NCI-H526 treated with DMSO at 0.1 percent for 48 hours (cell line): Measurements from ENCODE around the gene CYP46A1.
"Not testable (repeated sequence)": the region's sequence is repeated elsewhere in the genome, so short reads cannot be mapped to it uniquely, and the experiment has no call there.

Source experiments
- DNase-seq: peaks from one replicate; lab custom pipeline; 2025; lab: John Stamatoyannopoulos, UW

Gene CYP46A1

DNA sequence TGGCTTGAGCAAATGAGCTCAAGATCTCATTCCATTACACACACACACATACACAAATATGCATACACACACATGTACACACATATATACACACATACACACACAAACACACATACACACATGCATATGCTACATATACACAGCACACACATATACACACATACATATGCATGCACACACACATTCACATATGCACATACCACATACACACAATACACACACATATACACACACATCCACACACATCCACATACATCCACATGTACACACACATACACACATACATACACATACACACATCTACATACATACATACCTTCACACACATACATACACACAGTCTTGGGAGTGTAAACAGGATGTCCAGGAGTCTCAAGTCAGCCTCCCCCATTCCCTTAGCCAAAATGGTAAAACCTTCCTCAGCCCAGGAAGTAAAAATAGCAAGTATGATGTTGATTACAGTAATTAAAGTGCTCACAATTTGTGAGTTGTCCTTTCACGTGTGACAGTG, 26.4 kb upstream of the CYP46A1 start:
- no peak for DNase-seq

DNA sequence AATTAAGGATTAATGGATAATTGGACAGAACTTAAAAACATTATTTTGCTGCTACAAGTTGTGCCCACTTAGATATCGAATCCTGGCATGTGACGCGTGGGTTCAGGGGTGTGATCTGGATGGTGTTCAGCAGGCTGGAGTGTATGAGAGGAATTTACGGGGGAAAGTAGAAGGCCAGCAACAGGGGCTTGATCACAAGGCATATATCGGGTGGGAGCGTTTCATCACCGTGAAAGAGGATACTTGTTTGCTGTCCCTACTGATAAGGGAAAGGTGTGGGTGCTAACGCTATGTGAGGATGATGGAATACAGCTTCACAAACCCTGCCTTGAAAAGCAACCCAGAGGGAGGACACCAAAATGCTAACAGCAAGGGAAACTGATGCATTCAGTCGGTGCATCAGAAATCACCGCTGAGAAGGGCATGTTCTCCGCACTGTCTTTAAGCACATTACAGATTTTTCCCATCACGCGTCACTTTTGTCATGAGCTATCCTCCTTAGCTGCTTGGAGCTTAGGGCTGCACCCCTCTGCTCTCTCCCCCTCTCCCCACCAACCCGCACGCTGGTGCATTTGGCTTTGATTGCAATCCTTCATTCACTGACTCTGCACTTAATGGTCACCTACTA, 25.8 kb upstream of the CYP46A1 start:
- no peak for DNase-seq

DNA sequence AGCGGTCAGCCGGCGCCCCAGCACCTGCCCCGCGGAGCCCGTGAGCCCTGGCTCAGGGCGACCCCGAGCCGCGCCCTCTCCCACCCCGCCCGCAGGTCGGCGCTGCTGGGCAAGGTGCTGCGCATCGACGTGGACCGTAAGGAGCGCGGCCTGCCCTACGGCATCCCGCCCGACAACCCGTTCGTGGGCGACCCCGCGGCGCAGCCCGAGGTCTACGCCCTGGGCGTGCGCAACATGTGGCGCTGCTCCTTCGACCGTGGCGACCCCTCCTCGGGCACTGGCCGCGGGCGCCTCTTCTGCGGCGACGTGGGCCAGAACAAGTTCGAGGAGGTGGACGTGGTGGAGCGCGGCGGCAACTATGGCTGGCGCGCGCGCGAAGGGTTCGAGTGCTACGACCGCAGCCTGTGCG, 24.8 kb upstream of the CYP46A1 start:
- DNase-seq: no peak

DNA sequence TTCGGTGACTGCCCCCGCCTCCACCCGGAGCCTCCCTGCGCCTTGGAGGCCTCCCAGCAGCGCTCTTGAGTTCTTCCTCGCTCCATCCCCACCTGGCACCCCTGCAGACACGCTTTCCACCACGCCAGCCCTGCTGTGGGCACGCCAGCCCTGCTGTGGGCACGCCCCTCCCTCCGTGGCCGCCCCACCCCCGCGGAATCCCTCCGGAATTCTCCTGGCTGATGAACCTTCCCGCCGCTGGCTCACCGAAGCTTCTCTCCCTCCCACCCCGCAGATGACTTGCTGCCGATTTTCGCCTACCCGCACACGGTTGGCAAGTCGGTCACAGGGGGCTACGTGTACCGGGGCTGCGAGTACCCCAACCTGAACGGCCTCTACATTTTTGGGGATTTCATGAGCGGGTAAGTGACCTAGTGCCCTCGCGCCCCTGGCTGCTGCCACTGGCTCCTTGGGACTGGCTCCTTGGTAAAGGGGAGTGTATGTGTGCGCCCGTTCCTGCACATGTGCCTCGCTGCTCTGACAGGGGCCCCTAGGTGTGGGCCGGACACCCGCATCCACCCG, 24.0 kb upstream of the CYP46A1 start:
- DNase-seq: no peak

DNA sequence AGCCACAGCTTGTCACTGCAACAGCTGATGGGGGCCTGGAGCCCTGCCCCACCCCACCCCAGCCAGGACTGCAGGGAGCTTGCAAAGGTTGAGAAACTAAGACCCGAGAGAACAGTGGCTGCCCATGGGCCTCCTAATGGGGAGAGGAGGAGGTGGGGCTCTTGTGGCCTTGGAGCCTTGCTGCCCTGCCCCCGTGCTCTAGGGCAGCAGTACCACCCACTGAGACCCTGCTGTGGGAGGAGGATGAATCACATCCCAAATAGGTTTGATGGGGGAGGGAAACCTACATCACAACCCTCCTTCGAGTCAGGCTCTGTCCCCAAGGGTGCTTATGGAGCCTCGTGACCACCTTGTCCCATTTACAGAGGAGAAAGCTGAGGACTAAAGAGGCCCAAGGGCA, 23.3 kb upstream of the CYP46A1 start:
- DNase-seq: no peak

DNA sequence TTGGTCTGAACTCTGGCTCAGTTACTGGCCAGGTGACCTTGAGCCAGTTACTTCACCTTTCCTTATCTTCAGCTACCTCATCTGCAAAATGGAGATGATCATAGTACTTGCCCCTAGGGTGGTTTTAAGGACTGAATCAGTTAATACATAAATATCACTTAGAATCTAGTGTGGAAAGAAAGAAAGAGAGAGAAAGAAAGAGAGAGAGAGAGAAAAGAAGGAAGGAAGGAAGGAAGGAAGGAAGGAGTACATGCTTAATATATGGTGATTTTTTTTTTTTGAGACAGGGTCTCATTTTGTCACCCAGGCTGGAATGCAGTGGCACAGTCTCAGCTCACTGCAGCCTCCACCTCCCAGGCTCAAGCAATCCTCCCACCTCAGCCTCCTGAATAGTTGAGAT, 22.9 kb upstream of the CYP46A1 start:
- not testable (repeated sequence) for DNase-seq

DNA sequence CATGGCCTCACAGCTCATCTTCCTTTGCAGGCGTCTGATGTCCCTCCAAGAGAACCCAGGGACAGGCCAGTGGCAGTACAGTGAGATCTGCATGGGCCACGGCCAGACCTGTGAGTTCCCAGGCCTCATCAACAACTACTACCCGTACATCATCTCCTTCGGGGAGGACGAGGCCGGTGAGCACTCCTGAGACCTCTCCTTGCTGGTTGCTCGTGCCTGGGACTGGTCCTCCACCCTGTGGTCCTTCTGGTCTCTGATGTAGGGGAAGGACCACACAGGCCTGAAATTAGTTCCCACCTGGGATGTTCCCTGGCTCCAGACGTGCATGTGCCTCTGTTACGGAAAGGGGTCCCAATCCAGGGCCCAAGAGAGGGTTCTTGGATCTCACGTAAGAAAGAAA, 21.3 kb upstream of the CYP46A1 start:
- no peak for DNase-seq

DNA sequence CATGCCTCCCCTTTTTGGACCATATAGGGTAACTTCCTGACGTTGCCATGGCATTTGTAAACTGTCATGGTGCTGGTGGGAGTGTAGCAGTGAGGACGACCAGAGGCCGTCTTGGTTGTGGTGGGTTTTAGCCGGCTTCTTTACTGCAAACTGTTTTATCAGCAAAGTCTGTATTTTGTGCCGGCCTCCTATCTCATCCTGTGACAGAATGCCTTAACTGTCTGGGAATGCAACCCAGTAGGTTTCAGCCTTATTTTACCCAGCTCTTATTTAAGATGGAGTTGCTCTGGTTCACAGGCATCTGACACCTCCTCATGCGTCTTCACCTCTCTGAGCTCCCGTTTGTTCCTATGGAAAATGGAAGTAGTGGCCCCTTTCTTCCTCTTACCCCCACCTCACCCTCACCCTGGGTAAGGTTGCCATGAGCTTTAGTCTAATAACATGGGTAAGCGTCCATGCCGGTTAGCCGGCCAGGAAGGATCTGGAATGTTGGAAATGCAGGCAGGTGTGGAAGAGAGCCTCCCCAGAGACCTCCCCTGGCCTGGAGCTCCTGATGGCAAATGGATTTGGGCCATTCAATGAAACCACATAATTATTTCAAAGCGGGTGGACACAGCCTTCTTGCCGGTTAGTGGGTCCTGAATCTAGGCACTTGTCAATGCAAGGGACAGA, 20.6 kb upstream of the CYP46A1 start:
- no peak for DNase-seq

DNA sequence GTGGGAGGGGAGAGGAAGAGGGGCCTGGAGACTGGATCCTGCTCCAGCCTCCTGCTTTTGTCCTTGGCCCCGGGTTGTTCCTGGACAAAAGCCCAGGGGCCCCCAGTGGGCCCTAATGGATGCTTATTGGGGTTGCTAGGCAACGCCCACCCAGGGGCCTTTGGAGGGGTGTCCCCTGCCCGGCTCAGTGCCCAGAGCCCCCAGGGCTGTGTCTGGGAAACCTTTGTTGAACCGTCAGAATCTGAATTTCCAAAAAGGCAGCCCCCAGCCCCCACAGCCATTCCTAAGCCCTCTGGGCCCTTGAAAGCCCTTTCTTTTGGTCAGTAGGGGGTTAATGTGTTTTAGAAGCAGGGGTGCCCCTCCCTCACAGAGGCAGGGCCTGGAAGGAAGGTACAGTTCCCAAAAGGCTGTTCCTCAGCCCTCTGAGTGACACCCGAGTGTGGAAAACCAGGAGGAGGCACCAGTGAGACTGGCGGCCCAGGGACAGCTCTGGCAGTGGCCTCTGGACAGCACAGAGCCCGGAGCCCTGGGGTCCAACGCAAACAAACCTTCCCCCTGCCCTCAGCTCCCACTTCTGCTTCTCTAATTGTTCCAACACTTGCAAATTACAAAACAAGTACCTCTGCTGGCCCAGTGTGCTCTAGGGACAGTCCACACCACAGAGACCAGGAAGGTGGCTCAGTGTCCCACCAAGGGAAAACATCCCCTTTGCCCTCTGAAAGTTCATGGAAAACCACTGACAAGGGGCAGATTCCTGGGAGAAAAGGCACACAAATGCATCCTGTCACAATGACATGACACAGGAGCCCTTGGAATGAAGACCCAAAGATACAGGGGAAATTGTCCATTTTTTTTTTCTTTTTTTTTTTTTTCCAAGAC, 19.8 kb upstream of the CYP46A1 start:
- DNase-seq: no peak

DNA sequence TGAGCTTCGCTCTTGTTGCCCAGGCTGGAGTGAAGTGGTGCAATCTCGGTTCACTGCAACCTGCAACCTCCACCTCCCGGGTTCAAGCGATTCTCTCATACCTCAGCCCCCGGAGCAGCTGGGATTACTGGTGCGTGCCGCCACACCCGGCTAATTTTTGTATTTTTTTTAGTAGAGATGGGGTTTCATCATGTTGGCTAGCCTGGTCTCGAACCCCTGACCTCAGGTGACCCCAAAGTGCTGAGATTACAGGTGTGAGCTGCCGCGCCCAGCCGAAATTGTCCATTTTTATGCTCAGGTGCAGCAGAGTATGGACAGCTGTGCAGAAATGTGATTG, 19.2 kb upstream of the CYP46A1 start:
- DNase-seq: no peak

DNA sequence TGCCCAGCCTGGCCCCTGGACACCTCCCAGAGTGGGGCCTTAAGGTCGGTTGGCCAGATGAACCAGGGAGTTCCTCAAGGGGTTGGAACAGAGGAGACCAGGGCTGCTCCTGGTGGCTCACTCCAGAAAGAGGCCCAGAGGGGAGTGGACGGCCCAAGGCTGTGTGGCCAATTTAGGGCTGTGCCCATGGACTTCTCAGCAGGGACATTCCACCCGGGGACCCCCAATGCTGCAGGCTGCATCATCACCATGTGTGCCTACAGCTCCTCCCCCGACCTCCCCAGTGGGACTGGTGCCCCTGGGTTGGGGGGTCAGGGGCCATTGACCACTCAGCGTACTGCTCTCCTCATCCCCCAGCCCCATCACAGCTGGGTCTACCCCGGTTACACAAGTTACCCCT, 17.6 kb upstream of the CYP46A1 start:
- DNase-seq: no peak

DNA sequence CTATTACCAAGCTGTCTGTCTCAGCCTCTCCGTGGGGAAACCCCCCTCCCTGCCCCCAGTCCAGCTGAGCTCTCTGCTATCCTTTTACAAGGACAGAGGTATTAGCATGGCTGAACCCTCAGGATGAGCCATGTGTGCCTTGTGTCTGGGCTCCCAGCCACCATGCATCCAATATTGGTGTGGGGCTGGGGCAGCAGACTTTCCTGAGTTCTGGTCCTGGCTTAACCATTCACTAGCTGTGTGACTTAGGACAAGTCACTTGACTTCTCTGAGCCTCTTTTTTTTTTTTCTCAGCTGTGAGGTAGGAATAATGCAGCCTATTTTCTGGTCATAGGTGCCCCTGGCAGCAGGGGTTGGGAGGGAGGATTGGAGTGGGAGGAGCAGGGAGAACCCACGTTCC, 17.1 kb upstream of the CYP46A1 start:
- DNase-seq: no peak

DNA sequence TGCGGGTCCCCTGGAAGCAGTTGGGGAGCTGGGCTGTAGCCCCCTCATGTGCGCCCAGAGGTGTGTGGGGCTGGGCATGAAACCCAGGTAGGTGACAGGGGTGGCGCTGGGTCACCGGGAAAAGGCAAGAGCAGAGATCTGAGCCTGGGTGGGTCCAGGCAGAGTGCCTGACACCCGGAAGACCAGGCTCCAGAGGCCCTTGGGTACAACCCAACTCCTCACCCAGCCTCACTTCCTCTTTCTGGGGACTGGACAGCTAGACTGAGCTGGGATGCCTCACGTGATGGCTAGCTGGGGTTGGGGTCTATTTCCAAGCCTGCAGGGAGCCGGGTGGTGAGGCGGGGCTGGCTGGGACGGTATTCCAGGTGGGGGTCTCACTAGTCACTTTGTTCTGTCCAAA, 16.3 kb upstream of the CYP46A1 start:
- DNase-seq: no peak

DNA sequence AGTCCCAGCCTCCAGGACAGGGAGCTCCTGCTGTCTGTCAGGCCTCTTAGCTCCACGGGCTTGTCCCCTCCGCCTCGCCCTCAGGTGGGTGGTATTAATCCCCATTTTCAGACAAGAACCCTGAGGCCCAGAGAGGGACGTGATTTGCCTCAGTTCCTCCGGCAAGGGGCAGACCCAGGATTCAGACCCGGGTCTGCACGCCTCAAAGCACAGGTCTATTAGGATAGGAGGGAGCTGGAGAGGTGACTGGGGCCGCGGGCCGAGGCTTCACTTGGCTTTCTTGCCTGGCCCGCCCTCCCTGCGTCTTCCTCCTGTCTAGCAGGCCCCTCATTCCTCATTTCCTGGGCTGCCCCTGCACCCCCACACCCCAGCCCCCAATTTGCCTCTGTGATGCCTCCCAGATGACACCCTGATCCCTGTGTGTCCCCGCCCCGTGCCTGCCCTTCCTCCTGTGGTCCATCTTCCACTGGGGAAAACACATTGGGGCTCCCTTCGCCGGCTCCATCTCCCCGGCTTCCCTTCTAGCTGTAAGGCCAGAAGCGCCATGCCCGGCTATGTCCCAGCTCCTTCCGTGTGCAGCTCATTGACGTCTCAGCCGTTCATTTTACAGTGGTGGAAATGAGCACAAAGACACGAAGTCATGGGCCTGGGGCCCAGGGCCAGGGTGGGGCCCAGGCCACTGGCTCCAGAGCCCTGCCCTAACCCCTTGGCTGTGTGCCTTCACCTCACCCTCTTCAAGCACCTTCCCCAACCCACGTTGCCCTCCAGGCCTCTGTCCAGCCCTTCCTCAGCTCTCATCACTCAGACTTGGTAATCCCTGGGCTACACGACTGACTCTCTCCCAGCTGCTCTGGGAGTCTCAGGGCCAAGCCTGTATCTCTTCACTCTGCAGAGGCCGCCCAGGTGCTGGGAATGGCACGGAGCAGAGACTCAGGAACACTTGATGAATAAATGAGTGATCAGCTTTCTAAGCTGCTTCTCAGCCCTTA, 15.5 kb upstream of the CYP46A1 start:
- no peak for DNase-seq

DNA sequence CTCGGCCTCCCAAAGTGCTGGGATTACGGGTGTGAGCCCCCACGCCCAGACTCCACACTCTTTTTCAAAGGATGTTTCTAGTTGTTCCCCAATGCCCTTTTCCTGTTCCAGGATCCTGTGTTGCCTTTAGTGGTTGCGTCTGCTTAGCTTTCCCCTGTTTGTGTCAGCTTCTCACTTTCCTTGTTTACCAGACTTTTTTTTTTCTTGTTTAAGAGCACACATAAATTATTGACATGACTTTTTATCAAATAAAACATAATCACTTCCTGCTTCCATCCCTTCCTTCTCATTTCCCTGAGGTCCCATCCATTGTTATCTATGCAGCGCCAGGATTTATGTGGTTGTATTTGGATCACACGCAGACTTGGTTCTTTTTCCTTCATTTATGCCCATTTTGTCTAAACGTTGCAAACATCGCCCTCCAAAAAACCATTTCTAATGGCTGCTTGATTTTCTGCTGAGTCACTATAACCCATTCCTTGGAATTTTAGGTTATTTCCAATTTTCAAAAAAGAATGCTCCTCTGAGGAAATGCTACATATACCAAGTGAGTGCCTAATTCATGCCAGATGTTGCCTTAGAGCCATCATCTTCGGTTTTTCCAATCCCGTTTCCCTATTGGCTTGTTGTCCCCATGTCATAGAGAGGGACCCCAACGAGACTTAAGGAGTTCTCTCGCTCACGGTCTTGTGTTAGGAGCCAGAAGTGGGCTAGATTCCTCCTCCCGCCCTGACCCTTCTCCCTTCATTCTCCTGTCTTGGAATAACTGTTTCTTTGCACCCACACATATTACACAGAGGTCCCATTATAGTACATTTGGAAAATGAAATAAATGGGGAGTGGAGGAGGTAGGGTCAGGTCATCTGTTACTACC, 13.5 kb upstream of the CYP46A1 start:
- DNase-seq: no peak

DNA sequence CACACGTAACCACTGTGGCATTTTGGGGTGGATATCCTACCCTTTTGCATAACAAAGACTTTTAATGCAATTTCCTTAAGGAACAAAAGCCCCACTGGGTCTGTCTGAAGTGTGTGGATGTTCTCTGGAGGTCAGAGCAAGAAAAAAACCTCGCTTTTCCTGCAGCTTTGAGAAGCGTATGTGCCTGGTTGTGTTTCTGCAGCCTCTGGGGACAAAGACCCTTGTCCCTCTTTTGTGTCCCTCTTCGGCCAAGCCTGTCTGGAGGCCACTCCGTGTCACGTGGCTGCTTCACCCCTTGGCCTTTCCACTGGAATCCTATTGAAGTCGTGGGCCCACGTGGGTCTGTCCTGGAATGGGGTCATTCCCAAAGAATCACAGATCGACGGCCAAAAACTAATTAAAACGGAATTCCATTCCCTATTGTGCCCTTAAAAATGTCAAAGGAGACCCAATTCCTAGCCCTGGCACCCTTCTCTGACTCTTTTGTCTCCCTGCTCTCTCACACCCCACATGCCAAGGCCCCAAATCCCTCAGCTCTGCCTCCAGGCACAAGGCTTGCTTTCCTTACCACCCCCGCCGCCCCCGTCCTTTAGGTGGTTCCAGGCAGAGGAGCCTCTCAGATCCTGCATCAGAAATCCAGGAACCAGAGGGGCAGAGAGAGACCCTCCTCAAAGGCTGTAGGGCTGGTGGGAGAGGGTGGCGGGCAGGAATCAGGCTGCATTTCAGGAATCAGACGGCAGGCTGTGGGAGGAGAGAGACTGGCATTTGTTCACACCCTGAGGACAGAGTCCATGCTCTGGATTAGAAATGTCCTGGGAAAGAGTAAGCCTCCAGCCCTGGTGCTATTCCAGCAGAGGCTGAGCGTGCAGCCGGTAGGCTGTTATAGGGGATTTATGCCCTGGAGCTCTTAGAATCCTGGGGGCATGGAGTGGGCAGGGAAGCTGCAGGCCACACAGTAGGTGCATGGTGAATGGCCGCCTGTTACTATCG, 12.6 kb upstream of the CYP46A1 start:
- no peak for DNase-seq

DNA sequence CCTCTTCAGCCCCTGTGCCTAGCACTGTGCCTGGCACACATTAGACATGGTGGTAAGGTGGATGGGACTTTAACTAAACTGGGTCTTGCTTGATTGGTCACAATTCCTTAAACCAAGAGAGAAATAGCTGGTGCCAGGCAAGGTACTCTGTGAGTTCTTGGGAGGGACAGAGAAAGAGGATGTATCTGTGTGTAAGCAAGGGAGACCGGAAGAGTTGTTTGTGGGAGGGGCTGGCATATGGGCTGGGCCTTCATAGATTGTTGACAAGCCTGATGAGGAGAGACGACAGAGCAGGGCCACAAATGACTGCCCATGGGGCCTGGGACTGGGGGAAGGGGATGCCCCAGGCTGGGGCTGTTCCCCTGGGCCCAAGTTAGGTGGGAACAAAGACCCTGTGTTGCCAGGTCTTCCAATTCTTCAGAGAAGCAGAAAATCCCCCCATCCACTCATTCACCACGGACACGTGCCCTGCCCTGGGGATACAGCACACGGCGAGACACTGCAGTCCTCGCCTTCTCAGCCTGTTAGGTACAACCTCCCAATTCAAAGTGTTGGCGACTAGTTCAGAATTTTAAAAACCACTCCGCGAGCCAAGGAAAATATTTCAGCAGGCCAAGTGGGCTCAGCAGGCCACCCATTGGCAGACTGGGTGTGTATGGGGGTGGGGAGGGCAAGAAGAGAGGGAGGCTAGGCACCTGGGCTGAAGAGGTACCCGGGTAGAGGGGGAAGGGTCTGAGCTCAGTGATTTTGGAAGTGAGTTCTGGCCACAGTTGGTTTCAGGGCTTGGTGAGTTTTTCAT, 11.4 kb upstream of the CYP46A1 start:
- no peak for DNase-seq

DNA sequence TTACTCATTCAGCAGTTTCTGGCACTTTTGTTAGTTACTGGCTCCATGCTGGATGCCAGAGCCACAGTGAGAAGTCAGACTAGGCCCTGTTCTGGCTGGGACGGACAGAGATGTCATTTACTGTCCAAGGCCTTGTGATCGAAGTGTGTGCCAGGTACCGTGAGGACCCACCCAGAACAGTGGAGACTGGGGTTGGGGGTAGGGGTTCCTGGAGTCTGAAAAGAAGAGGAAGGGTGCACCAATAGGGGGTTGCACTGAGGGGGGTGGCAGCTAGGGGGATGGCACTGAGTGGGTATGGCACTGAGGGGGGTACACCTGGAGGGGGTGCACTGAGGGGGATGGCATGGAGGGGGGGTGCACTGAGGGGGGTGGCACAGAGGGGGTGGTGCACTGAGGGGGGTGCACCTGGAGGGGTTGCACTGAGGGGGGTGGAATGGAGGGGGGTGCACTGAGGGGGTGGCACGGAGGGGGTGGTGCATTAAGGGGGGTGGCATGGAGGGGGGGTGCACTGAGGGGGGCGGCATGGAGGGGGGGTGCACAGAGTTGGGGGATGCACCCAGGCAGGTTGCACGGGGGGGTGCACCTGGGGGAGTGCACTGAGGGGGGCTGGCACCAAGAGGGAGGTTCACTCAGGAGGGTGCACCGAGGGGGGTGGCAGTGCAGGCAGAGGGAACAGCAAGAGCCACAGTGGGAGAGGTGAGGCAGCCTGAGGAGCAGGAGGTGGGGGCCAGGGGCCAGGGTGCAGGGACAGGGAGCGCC, 10.6 kb upstream of the CYP46A1 start:
- DNase-seq: no peak
